LHCN-M2 (cell line): ENCODE data around the gene CARD14. TPM values are rescaled to one million over a fixed set of nuclear protein-coding genes. Genes with fewer than 3 reads are reported as not detected.
"Not testable (repeated sequence)": the region's sequence is repeated elsewhere in the genome, so short reads cannot be mapped to it uniquely, and the experiment has no call there.

Experiments used
- DNase-seq: peaks from one replicate; pipeline ENCODE4 v3.0.0-alpha.2; 2012; ENCODE audit warnings: low read depth
- total RNA-seq: library from RNA; depleted of rRNA; stranded (reverse); fragments of >200 nt; gene quantifications from 2 replicates; pipeline ENCODE4 v1.2.3, GENCODE V29; 2014

Gene CARD14
- total RNA-seq, 1 experiment from 2014 or later: not detected

DNA sequence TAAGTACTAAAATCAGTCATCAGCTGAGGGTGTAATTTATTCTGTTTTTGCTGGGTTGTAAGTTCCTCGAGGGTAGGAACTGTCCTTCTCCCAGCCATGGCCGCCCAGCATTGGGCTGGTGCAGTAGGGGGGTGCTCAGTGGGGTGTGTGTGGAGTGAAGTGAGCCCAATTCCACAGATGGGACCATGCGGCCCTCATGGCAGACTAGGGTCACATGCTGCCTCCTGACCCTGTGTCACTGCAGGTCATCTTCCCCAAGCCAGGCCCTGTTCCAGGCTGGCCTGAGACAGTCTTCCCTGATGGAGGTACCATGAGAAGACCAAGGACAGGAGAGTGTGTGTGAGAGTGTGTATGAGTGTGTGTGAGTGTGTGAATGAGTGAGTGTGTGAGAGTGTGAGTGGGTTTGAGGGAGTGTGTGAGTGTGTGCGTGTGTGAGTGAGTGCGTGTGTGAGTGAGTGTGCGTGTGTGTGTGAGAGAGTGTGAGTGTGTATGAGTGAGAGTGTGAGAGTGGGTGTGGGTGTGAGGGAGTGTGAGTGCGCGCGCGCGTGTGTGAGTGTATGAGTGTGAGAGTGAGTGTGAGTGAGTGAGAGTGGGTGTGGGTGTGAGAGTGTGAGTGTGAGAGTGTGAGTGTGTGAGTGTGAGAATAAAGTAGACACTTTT, 54.1 kb downstream of the CARD14 start:
- no peak for DNase-seq

DNA sequence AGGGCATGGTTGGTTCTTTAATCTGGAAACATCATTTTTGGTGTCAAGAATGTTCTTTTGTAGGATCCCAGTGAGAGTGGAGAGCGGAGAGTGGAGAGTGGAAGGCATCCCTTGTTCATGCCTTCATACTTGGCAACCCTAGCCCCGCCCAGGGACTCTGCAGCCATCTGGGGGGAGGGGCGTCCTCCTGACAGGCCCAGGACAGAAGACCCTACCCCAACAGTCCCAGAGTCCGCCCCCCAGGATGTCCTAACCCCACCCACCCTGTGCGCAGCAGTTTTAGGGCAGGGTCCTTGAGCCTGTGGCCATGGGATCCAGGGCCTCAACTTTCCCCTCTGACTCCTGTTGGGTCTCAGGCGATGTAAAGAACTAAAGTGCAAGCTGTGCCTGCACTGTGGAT, 54.9 kb downstream of the CARD14 start:
- no peak for DNase-seq

DNA sequence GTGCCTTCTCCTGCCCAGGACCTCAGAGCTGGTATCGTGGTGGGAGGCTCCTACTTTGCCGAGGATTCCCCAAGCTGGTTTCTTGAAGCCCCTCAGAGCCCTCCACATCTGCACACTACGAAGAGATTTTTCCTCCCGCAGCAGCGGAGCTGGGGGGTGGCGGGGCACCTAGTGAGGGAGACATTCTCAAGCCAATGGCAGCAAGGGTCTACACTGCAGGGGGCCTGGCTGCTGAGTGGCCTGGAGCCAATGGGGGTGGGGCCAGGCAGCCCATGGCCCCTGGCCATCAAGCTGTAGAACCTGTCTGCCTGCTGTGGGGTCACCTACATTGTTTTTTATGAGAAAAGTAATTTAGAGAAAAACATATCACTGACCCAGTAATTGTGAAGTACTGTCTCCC, 55.4 kb downstream of the CARD14 start:
- DNase-seq: no peak

DNA sequence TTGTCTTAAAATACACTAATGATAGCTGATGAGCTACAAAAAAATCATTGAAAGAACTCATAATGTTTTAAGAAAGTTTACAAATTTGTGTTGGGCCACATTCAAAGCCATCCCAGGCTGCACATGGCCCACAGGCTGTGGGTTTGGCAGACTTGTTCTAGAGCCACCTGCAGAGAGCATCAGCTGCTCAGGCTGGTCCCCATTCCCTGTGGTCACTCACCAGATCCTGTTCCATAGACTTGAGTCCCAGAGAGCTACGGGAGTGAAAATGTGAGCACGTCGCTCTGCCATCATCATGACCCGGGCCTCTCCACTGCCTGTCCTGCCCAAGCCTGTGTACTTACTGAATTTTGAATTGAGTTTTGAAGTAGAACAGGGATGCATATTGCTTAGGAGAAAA, 57.3 kb downstream of the CARD14 start:
- no peak for DNase-seq

DNA sequence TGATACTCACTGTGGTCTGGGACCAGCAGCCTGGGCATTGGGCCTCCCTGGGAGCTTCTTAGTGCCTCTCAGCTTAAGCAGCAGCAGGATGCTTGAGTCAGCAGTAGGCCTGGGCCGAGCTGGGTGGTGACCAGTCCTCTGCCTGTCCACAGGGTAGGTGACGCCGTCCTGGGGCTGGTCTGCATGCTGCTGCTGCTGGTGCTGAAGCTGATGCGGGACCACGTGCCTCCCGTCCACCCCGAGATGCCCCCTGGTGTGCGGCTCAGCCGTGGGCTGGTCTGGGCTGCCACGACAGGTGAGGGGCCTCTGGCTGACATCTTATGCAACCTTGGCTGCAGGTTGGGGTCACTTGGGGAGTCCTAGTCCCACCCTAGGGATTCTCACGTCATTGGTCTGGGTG, 57.8 kb downstream of the CARD14 start:
- no peak for DNase-seq

DNA sequence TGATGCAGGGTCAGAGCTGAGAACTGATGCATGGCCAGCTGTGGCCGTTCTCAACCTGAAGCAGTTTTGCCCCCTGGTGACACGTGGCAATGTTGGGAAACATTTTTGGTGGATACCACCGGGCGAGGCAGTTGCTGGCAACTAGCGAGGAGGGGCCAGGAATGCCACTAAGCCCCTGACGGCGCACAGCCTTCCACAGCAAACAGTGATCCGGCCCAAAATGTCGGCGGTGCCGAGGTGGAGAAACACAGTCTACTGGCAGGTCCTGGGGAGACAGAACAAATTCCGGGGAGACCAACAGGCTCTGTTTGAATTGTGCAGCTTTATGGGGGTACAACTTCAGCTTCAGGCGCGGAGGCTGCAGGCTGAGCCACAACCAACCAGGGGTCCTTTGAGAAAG, 58.6 kb downstream of the CARD14 start:
- no peak for DNase-seq

DNA sequence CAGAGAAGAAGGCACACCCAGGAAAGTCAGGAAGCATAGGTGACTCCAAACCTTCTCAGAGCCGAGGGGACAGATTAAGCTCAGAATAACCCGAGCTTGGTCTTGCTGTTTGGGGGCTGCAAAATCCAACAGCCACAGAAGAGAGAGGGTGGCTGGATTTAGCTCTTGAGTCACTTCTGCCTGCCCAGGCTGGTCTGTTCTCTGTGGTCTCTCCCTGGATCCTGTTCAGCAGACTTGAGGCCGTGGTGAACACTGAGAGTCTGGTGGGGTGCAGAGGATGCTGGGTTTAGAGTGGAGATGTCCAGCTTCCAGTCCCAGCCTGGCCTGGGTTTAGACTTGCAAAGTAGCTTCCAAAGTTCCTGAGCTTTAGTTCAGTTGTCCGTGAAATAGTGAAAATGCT, 59.2 kb downstream of the CARD14 start:
- no peak for DNase-seq

DNA sequence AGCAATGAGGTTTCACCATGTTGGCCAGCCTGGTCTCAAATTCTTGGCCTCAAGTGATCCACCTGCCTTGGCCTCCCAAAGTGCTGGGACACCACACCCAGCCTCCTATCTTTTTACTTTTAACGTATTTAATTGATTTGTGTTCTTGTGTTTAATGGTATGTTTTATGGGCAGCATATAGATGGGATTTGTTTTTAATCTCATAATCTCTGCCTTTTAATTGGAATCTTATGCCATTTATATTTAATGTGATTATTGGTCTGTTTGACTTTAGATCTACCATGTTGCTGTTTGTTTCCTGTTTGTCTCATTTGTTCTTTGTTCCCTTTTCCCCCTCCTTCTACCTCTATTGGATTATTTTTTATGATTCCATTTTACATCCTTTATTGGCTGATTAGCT, 62.6 kb downstream of the CARD14 start:
- DNase-seq: no peak

DNA sequence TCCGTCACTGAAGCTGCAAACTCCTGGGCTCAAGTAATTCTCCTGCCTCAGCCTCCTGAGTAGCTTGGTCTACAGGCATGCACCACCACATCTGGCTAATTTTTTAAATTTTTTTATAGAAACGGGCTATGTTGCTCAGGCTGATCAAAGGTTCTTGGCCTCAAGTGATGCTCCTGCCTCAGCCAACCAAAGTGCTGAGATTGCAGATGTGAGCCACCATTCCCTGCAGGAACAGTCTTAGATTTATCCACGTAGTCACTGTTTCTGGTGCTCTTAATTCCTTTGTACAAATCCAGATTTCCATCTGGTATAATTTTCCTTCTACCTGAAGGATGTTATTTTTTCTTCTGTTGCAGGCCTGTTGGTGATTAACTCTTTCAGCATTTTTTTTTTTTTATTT, 63.4 kb downstream of the CARD14 start:
- no peak for DNase-seq

DNA sequence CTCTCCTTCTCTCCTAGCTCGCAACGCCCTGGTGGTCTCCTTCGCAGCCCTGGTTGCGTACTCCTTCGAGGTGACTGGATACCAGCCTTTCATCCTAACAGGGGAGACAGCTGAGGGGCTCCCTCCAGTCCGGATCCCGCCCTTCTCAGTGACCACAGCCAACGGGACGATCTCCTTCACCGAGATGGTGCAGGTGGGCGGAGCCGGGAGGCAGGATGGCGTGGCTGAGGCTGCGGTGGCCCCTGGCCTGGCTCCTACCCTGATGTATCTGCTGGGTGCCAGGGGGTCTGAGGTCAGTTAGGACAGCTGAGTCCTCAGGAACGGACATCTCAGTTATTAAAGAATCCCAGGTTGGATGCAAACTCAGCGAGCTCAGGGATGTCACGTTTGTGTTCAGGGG, 67.1 kb downstream of the CARD14 start:
- no peak for DNase-seq

DNA sequence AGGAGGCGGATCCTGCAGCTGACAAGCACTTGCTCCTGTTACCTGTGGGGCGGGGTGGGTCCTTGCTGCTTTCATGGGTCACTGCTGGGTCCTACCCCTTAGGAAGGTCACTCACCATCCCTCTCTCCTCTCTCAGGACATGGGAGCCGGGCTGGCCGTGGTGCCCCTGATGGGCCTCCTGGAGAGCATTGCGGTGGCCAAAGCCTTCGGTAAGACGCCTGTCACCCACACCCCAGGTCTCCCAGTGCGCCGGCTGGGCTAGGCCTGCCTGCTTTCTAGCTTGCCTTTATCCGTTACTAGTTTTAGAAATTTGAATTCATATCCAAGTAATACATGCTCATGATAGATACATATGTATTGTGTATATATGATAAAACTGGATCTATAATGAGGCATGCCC, 67.6 kb downstream of the CARD14 start:
- DNase-seq: no peak

DNA sequence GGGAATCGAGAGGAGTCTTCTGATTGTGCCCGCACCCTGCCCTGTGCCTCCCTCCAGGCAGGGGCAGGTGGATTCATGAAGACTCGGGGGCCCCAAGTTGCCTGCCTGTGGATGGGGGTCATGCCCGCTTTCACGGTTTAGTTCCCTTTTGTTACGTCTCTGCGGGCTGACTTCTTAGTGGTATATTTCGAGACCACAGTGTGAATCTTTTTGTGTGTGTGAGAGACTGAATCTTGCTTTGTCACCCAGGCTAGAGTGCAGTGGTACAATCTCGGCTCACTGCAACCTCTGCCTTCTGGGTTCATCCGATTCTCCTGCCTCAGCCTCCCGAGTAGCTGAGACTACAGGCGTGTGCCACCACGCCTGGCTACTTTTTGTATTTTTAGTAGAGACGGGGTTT, 72.7 kb downstream of the CARD14 start:
- no peak for DNase-seq

DNA sequence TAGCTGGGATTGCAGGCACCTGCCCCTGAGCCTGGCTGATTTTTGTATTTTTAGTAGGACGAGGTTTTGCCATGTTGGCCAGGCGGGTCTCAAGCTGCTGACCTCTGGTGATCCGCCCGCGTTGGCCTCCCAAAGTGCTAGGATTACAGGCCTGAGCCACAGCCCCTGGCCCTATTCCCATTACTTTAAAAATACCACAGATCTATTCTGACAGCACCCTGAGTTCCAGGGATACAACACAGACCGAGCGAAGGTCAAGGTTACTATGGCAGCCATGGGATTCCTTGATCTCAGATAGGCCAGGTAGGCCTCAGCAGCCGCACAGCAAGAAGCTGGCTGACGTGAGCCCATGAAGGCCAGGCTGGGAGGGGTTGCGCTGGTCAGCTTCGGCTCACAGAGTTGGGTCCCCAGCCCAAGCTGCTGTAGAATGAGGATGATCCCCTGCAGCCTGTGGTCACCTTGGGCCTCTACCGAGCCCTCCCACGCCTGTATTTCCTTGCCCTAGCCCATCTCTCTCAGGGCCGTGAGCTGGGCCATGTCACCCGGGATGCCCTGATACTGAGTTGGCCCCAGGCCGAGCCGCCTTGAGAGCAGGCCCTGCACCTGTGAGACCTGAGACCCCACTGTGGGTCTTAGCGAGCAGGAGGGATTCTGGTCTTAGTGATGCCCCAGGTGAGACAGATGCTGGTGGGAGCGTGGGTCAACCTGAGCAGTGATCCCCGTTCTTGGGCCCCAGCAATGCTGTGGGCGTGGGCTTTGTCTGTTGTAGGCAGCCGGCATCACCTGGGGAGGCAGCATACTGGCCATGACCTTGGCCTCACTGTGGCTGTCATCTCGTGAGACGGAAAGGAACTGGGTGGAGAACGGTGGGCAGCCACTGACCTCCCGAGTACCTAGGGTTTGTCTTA, 74.0 kb downstream of the CARD14 start:
- no peak for DNase-seq

DNA sequence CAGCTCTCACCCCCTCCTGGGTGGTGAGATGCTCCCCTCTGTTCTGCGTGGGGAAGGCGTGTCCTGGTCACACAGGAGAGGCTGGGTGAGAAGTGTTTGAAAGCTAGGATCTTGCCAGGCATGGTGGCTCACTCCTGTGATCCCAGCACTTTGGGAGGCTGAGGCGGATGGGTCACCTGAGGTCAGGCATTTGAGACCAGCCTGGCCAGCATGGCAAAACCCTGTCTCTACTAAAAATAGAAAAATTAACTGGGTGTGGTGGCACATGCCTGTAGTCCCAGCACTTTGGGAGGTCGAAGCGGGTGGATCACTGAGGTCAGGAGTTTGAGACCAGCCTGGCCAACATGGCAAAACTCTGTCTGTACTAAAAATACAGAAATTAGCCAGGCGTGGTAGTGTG, 74.6 kb downstream of the CARD14 start:
- not testable (repeated sequence) for DNase-seq

DNA sequence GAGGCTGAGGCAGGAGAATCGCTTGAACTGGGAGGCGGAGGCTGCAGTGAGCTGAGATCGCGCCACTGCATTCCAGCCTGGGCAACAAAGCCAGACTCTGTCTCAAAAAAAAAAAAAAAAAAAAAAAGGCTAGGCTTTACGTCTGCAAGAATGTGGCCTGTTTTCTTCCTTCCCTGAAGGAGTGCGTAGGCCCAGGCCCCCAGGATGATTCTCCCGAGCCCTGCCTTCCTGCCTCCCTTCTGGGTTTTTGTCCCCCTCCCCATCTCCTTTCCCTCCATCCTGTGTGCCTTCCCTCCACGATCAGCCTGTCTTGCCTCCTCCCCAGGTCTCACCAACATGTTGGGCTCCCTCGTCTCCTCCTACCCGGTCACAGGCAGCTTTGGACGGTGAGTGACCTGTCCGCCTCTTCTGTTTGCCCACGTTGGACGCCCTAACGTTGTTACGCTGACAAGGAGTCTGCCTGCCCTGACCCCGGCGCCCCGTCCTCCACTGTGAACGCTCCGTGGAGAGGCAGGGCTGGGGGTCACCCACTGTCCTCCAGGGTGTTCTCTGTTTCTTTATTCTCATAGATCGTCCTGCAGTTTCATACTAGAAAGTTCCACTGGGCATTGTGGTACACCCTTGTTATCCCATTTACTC, 75.2 kb downstream of the CARD14 start:
- DNase-seq: no peak

DNA sequence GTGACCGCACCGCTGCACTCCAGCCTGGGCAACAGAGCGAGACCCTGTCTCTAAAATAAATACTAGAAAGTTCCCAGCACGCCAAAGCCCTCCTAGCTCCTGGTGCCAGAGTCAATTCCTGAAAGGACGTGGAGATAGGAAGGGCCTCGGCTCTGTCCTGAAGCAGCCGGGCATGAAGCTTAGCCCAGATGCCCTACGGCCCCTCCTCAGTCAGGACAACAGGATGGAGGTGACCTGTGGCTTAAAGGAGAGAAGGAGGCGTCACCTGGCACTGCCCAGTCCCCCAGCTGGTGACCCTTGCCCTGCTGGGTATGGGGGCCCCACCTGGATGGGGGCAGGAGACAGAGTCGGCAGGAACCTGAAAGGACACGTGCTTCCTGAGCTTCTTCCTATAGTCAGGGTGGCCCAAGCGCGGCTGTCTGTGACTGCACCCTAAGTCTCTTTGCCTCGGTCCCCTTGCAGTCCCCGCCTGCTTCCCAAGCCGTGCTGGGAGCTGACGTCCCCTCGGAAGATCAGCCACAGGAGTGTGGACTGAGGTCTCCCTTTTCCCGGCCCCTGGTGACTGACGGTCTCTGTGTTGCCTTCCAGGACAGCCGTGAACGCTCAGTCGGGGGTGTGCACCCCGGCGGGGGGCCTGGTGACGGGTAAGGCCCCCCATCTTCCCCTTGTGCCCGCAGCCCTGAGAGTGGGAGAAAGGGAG, 75.9 kb downstream of the CARD14 start:
- no peak for DNase-seq

DNA sequence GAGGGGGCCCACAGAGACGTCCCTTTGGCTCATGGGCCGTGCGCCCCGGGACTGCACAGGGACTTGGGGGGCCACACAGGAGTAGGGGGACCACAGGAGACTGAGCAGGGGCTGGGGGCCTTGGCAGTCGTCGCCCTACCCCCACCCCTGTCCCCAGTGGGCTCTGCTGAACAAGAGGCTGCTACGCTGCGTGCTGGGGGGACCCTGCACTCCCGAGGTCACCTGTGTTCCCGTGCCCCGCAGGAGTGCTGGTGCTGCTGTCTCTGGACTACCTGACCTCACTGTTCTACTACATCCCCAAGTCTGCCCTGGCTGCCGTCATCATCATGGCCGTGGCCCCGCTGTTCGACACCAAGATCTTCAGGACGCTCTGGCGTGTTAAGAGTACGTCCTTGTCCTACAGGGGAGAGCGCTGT, 76.4 kb downstream of the CARD14 start:
- no peak for DNase-seq

DNA sequence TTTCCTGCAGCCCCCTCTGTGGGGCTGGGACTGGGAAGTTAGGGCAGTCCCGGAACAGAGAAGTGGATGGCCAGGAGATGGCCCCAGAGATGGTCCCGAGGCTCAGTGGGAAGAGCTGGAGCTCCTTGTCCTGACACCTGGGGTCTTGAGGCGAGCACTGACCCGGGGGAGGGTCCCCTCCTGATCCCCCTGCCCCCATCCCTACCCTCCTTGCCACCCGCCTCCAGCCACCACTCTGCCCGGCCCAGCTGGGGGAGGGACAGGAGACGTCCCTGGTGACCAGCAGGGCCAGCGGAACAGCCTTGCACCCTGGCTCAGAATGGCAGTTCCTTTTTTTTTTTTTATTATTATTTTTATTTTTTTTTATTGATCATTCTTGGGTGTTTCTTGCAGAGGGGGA, 76.9 kb downstream of the CARD14 start:
- DNase-seq: no peak

DNA sequence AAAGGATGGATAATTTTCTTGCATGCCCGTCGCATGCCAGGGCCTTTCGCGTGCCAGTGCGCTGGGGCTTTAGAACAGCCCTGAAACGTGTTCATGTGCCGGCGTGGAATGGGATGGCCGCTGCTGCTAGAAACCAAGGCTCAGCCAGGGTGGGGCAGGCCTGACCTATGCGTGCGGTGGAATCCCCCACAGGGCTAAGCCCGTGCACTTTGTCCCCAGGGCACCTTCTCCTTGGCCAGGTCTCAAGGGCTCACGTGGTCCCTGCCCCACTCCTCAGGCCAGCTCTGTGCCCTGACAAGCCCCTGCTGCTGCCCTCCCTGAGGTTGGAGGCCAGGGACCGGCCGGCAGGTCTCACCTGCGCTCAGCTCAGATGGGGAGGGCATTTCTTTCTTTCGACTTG, 77.7 kb downstream of the CARD14 start:
- no peak for DNase-seq

DNA sequence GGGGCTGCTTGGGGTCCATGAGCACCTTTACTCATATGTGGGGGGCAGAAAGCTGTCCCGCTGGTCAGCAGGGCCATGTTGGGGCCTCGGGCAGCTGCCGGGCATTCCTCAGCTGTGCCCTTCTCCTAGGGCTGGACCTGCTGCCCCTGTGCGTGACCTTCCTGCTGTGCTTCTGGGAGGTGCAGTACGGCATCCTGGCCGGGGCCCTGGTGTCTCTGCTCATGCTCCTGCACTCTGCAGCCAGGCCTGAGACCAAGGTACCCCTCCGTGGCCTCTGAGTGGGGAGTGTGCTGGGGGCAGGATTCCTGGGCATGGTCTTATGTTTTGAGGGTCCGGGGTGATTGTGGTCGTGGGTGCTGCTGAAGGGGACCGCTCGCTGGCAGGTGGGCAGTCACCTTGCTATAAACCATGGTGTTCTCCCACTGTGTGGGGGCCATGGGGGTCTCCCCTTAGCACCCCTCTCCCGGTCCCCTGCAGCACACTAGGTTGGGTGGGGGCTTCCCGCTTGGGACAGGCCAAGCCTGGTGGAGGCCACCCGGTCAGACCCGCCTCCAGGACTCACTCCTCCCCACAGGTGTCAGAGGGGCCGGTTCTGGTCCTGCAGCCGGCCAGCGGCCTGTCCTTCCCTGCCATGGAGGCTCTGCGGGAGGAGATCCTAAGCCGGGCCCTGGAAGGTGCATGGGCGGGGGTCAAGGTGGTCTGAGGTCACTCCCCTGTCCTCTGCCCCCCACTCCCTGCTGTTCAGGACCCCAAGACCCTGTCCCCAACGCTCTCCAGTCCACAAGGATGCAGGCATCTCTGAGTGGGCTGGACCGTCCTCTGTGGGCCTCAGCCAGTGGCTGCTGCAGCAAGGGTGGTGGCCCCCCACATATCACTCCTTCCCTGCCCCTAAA, 78.4 kb downstream of the CARD14 start:
- DNase-seq: no peak
